Neural crest cell (in vitro differentiated cells): ENCODE data around the gene NKIRAS1. TPM values are rescaled to one million over a fixed set of nuclear protein-coding genes. Genes with fewer than 3 reads are reported as not detected.
"Not testable (repeated sequence)": the region's sequence is repeated elsewhere in the genome, so short reads cannot be mapped to it uniquely, and the experiment has no call there.

Source experiments
- DNase-seq: peaks from one replicate; pipeline ENCODE4 v3.0.0; 2021; ENCODE audit warnings: low read depth, mixed read lengths, low spot score
- H3K27ac Mint-ChIP-seq: one replicate; pipeline ENCODE4 v1.8.0; 2021; ENCODE audit warnings: mild to moderate bottlenecking, mixed read lengths; ENCODE audit not compliant: unreplicated experiment
- H3K27me3 Mint-ChIP-seq: 2 replicates; pipeline ENCODE4 v1.8.0; 2021; ENCODE audit warnings: low read depth, mild to moderate bottlenecking, mixed read lengths
- H3K36me3 Mint-ChIP-seq: 2 replicates; pipeline ENCODE4 v1.8.0; 2021; ENCODE audit warnings: low read depth, mild to moderate bottlenecking, mixed read lengths
- H3K4me1 Mint-ChIP-seq: 2 replicates; pipeline ENCODE4 v1.8.0; 2021; ENCODE audit warnings: mixed read lengths
- H3K4me3 Mint-ChIP-seq: one replicate; pipeline ENCODE4 v1.8.0; 2021; ENCODE audit warnings: mild to moderate bottlenecking, mixed read lengths
- H3K9me3 Mint-ChIP-seq: 2 replicates; pipeline ENCODE4 v1.8.0; 2021; ENCODE audit warnings: mixed read lengths
- CTCF ChIP-seq: fragments of 200-600 bp; sonication (generic); conservative IDR thresholded peaks from 2 replicates; pipeline ENCODE4 v1.5.0; 2021; ENCODE audit warnings: antibody characterized with exemption, mild to moderate bottlenecking
- total RNA-seq: library from RNA; stranded (reverse); gene quantifications from 2 replicates; pipeline ENCODE4 v1.2.1, GENCODE V29; 2021

The NKIRAS1 gene
- total RNA-seq, 1 donor from 2014 or later: 9.7 TPM

DNA sequence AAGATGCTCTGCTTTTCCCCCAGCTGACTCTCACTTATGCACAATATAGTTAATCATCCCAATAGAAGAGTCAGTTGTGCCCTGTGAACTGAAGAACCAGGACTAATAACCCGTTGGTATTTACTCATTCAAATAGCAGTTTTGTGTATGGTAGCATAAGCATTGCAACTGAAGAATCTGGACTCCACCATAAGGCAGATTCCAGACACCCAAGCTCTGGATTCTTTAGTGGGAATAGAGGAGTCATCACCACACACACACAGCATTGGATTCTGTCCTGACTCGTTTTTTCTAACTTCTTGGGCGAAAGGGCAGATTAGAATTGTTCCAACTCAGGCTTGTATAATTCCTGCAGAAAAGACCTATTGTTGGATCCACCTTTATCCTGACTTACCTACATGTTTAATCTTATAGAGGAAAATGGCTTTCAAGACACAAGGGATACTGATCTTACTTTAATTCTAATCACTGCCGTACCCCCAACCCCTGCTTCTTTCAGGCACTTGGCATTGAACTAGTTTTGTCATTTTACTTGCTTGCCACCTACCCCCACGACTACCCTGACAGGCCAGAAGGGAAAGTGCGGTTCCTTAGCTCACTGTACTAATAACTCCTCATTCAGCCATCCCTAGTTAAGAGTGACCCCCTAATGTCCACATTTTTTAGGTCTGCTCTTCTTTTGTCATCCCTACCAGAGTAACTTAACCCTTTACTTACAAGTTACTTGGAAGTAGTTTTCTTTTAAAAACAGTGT is 42.3 kb downstream of the NKIRAS1 start:
- no peak for TF ChIP-seq CTCF
- no peak overlapping the region for H3K4me3 Mint-ChIP-seq
- H3K36me3 Mint-ChIP-seq: peaks cover 19% of the 10 kb centered on the region
- H3K27me3 Mint-ChIP-seq: no peaks in the 10 kb centered on the region
- H3K27ac Mint-ChIP-seq: no peak overlapping the region
- H3K4me1 Mint-ChIP-seq: peaks cover 47% of the 10 kb centered on the region
- H3K9me3 Mint-ChIP-seq: peaks cover 2% of the 10 kb centered on the region
- no peak for DNase-seq

DNA sequence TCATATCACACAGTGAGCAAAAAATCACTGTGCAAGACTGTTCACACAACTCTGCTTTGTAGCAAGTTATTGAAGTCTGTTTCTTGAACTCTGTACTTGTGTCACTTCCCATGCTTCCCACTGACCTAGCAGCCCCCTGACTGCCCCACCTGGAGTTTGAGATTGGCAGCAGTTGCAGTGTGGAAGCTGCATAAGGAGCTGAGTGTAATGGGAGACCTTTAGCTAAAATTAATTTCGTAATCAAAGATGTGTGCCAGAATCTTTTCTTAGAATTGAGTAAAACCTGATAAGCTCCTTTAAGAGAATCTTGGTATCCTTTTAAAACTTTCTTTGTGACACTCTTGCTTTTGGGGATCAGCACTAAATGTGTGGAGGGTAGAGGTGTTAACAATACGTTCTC is 42.8 kb downstream of the NKIRAS1 start:
- TF ChIP-seq CTCF: no peak
- Mint-ChIP-seq H3K27me3 (no peaks in the 10 kb centered on the region), H3K4me3 (no peak overlapping the region), H3K4me1 (peaks cover 47% of the 10 kb centered on the region), H3K36me3 (peaks cover 13% of the 10 kb centered on the region), H3K9me3 (peaks cover 2% of the 10 kb centered on the region), H3K27ac (no peak overlapping the region)
- no peak for DNase-seq

DNA sequence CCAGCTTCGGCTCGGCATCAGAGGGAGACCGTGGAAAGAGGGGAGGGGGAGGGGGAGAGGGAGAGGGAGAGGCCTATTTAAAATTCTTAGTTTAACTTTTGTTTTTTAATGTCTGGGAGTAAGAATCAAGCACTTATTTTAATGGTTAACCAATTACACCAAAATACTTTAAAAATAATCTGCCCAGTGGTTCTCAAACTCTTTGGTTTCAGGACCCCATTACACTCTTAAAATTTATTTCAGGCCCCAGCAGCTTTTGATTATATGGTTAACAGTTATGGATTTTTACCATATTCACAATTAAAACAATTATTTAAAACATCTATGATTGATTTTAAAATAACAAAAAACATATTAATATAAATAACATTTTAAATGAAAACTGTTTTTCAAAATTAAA is 44.5 kb downstream of the NKIRAS1 start:
- peaks cover 1% of the 10 kb centered on the region for H3K36me3 Mint-ChIP-seq
- no peak for TF ChIP-seq CTCF
- H3K4me3 Mint-ChIP-seq: no peak overlapping the region
- H3K27me3 Mint-ChIP-seq: no peaks in the 10 kb centered on the region
- DNase-seq: no peak
- H3K27ac Mint-ChIP-seq: no peak overlapping the region
- H3K4me1 Mint-ChIP-seq: peaks cover 49% of the 10 kb centered on the region
- no peaks in the 10 kb centered on the region for H3K9me3 Mint-ChIP-seq

GRCh38 chr3:23871361-23871760 is 45.4 kb downstream of the NKIRAS1 start:
- H3K4me3 Mint-ChIP-seq, H3K36me3 Mint-ChIP-seq, DNase-seq, H3K9me3 Mint-ChIP-seq, H3K27ac Mint-ChIP-seq, H3K27me3 Mint-ChIP-seq: not testable (repeated sequence)
- H3K4me1 Mint-ChIP-seq: peaks cover 47% of the 10 kb centered on the region

DNA sequence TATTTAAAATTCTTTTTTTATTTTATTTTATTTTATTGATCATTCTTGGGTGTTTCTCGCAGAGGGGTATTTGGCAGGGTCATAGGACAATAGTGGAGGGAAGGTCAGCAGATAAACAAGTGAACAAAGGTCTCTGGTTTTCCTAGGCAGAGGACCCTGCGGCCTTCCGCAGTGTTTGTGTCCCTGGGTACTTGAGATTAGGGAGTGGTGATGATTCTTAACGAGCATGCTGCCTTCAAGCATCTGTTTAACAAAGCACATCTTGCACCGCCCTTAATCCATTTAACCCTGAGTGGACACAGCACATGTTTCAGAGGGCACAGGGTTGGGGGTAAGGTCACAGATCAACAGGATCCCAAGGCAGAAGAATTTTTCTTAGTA is 46.1 kb downstream of the NKIRAS1 start:
- not testable (repeated sequence) for DNase-seq, H3K27ac Mint-ChIP-seq, H3K27me3 Mint-ChIP-seq, H3K9me3 Mint-ChIP-seq, H3K4me3 Mint-ChIP-seq, H3K36me3 Mint-ChIP-seq
- H3K4me1 Mint-ChIP-seq: peaks cover 49% of the 10 kb centered on the region

DNA sequence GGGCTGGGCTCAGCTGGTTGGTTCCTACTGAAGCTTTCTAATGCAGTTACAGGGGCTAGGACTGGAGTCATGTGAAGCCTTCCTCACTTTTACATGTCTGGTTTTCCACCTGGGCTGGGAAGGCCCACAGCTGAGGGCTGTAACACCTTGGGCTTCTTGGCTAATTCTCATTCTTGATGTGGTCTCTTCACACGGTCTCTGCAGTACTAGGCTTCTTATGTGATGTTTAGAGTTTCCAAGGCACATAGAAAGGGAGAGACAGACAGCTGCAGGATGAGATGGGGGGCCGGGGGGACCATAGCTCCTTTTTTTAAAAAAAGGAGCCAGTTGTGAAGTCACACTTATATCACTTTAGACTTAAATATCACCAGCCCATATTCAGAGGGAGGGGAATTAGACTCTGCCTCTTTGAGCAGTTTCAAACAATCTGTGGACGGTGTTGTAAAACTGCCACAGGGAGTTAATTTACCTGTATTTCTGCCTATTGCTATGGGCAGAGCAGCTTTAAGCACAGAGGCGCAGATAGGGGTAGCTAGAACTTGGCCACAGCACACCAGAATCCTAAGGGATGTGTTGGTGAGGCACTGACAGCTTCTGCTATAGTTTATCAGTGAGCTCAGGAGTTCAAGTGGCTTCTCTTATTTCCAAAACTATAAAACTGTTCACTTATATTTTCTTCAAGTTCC is 46.7 kb downstream of the NKIRAS1 start:
- no peaks in the 10 kb centered on the region for H3K9me3 Mint-ChIP-seq
- peak overlapping the region; percentile 5 for H3K4me3 Mint-ChIP-seq
- DNase-seq: no peak
- no peaks in the 10 kb centered on the region for H3K36me3 Mint-ChIP-seq
- H3K4me1 Mint-ChIP-seq: peaks cover 54% of the 10 kb centered on the region
- H3K27ac Mint-ChIP-seq: no peak overlapping the region
- TF ChIP-seq CTCF: no peak
- no peaks in the 10 kb centered on the region for H3K27me3 Mint-ChIP-seq
